GM21576 (cell line): ENCODE results near the gene ESYT2.

Experiments
- ATAC-seq: cut with Tn5 transposase; IDR thresholded peaks from one replicate; pipeline ENCODE4 v1.9.1; 2021; ENCODE audit warnings: mild to moderate bottlenecking, moderate library complexity; ENCODE audit not compliant: unreplicated experiment

ESYT2 gene

DNA sequence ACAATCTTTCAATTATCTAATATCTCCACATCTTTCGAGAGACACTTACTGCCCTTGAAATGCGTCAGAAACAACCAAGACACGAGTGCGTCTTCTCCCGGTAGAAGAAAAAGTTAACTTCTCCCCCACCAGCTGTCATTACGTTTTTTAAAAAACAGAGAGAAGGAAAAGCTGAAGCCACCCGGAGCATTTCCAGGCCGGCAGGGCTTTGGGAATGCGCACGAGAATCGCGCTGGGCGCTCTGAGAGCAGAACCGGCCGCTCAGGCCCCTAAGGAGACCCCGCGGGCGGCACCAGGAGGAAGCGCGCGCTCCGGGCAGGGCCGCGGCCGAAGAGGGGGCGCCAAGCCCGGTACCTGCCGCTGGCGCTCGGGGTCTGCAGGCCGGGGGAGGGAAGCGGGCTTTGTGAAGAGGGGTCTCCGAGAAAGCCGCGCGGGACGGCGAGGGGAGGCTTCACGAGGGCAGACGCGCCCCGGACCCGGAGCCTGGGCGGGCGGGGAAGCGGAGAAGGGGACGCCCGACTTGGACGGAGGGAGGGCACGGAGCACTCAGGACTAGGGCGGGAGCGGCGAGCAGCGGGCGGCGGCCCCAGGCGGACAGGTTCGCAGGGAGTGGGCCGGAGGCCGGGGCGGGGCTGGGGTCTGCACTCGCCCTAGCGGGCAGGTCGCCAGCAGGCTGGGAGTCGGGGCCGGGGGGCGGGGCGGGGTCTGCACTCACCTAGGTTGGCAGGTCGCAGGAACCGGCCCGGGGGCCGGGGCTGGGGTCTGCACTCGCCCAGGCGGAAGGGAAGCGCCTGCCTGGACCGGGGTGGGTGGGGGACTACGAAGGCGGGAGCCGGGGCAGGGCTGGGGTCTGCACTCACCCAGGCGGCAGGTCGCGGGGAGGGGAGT is 932 bp downstream of the ESYT2 start:
- no peak for ATAC-seq

DNA sequence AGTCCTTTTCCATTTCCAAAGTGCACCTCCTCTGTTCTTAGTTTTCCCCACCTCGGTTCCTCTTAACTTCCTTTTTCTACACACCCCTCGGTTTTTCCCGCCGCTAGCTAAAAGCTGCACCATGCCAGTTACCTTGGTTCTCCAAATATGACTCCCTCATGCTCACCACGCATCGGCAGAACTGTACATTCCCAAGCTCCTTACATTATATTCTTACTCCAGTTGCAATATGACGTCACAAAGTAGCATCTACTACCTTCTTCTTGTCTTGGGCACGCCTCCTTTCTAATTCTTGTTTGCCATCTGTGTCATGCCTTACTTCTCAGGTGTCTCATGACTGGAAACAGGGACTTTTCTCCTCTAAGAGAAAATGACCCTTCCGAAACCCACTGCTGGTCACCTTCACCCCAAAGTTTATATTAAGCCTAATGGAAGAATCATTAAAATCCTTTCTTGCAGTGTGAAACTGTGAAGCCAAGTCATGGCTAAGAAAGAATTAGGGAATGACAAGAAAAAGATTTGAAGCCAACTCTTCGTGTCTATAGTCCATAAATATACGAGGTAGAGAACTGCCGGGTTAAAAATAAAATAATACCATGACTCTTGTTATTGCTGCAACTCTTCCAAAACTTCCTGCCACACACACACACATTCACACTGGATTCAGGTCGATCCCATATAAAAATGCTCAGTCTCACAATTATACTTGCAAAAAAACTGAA is 1.7 kb downstream of the ESYT2 start:
- ATAC-seq, result no peak

DNA sequence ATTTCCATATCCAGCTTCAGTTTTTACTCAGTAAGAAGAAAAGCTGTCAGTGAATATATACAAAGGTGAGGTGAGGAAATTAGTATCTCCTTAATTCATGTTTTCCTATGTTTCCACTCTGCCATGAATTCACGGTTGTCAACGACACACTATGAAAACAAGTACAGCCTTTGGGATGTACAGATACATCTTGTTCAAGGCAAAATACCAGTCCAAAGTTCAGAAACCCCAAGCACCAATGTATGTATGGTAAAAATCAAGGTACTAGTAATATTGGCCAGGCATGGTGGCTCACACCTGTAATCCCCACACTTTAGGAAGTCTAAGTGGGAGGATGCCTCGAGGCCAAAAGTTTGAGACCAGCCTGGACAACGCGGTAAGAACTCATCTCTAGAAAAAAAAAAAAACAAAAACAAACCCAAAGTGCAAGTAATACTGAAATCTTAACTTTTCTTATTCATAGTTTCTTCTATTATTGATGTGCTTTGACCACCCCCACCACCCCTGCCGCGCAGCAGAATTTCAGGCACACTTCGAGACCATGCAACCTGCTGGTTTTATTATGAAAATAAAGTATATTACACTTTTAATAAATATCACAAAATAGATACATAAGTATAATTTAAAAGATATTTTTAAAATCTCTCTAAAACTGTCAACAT is 3.5 kb downstream of the ESYT2 start:
- no peak for ATAC-seq

DNA sequence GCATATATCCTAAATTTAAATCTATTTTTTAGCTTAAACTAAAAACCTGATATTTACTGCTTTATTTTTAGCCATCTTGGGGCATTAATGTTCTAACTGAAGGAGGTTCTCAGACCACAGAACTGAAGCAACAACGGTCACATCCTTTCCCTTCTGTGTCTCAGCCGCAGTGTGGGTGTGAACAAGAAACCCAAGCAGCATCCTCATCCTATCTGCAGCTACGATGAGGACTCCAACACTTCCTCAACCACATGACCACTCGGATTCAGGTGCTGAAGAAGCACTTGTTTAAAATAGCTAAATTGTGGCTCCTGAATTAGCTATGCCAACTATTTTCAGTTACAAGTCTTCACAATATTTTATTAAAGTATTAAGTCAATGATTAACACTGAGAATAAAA is 5.3 kb downstream of the ESYT2 start:
- ATAC-seq, result peak; percentile 85

DNA sequence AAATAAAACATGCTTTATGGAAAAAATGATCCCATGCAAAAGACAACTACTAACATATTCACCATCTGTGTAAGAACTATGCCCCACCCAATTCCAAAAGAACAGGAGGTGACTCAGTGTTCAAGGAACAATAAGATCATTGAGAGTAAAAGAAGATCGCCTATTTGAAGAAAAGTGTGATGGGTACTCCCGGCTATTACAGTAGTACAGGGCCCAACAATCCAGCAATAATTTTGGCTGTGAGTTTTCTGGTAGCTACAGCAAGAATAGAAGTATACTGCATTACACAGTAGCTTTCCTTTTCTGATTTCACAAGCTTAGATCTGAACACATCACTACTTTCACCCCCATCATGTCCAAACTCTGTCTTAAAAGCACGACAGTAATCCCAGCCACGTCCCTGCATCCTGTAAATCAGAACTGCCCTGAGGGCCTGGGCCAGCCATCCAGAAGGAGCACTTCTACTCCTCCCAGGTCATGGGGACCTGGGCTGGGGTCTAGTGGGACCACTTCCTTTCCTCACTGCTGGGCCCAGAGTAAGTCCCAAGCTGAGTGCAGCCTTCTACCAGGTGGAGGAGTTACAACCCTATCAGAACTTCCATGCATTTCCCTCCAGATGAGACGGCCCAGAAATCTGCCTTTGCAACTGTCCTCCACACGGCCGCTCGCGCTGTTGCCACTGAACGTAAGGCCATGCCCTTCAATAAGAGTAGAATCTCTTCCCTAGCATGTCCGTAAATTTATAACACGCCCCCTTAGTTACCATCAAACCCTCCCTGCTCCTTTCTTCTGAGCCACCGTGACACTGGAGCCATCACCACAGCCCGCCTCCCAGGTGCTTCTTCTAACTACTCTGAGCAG is 7.9 kb downstream of the ESYT2 start:
- no peak for ATAC-seq

DNA sequence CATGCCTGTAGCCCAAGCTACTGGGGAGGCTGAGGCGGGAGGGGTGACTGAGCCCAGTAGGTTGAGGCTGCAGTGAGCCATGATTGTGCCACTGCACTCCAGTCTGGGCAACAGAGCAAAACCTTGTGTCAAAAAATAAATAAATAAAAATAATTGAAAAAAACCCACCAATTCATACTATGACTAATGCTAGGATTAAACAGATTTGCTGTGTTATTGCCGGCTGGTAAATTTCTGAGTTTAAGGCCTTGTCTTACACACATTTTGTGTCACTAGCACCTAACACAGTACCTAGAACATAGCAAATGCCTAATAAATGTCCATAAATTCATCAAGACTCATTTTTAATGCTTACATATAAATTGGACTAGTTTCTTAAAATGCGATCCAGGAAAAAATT is 8.7 kb downstream of the ESYT2 start:
- no peak for ATAC-seq

DNA sequence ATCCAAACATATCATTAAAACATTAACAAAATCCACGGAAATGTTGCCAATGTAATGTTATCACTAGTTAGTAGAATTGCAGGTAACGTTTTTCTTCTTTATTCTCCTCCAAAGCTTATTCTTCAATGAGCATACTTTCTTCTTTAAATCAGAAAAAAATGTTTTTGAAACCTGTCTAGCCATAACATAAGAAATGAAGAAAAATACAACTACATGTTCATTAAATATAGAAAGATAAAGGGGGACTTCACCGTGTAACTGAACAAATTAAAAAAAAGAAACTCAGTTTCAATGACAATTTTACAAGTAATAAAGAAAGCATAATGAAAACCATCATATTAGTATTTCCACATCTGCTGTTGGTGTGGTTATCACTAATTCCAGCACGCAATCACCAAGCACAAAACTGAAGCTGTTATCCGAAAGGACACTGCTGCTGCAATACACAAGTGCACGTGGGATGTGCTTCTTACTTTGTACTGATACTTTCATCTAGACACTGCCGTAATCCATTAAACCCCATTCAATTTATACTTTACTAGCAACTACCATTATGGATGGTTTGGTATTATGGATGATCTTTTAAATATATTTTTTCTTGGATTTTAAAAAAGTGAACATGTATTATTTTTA is 9.6 kb downstream of the ESYT2 start:
- no peak for ATAC-seq

DNA sequence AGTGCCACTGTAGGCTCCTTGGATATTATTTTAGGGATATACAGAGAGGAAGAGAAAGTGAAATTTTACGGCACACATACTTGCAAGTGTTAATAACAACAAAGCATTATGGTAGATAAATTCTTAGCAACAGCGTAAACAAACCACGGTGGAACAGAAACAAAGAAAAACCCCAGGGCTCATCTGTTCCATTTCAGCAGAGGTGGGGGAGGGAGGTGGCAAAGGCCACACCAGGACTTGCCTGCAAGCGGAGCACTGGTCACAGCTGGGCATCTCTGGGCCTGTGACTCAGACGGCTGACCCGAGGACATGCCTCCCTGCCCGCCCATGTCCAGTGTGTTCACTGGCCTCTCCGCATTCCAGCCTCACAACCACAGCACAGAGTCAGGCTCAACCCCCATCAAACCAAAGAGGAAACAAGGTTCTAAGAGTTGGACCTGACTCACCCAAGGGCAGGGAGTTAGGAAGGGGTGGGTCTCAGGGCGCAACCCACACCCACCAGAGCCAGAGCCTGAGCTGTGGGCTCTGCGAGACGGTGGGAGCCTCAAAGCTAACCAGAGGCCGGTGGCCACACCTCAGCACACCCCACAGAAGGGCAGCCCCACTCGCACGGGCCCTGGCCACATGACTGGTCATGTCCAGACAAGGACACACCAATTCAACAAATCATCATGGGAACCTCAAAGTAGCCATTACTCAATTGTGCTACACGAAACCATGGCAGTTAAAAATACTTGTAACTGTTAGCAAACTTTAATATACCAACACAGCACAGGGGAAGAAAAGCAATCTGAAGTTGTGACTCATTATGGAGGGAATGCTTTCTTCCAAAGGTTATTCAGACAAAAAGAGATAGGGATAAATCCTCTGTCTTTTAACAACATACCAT is 10.7 kb downstream of the ESYT2 start:
- peak; percentile 84 for ATAC-seq

DNA sequence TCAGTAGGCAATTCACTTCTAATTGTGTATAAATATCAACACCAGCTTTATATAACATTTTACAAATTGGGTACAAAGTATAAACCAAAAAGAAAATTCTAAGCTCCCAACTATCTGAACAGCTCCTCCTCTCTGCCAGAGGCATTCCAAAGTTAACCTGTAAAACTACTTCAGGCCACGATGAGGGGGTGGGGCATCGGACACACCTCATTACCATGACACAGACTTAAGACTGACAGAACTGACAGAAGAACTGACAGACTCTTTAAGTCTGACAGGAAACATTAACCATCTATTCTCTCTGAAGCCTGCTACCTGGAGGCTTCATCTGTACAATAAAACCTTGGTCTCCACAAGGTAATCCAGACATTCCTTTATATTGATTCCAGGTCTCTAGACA is 12.3 kb downstream of the ESYT2 start:
- ATAC-seq, result no peak

DNA sequence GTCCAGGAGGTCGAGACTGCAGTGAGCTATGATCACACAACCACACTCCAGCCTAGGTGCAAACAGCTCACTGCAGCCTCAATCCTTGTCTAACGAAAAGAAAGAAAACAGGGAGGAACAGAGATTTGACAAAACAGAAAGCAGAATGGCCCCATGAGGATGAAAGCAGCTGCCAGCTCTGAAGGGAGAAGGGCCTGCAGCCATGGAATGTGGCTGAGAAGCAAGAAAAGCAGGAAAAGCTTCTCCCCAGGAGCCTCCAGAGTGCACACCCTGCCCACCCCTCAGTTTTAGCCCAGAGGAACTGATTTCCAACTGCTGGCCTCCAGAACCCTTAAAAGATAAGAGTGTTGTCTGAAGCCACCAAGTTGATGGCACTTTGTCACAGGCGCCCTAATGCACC is 13.0 kb downstream of the ESYT2 start:
- no peak for ATAC-seq

DNA sequence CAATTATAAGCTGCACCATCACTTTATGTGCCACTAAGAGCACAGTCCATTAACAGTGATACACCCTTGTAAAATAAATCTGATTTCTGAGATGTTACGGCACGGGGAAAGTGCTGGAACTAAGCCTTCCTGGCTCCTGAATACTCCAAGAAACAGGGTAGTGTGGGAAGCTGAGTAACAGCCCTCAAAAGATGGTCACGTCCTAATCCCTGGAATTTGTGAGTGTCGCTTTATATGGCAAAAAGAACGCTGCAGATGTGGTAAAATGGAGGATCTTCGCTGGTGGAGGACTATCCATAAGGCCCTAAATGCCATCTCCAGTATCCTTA is 13.5 kb downstream of the ESYT2 start:
- no peak for ATAC-seq

DNA sequence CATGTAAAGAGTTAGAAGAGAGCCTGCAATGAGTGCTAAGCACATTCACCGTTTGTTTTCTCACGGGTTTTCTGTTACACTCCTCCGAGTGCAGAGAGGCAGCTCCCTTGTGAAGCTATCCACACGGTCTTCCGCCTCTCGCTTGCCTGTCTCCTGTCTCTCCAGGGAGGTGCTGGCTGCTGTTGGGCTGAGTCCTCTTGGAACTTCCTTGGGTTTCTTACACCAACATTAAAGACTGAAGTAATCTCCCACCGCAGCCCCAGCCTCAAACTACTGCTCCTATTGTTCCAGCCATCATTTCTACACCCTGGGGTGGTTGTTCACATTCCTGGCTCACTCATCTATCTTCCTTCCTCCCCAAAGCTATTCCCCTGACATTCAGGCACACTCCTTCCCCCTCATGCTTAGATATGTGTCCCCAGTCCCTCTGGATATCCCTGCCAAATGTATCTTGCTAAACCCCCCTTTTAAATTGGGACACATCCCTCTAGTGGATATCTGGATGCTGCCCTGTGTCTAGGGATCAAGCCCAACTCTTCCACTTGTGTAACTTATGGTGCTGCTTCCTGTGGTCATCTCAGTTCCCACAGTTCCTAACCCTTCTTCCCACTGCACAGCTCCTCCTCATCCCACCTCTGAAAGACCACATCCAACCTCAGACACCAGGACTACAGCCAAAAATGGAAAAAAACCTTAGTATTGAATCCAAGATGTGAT is 14.1 kb downstream of the ESYT2 start:
- no peak for ATAC-seq

DNA sequence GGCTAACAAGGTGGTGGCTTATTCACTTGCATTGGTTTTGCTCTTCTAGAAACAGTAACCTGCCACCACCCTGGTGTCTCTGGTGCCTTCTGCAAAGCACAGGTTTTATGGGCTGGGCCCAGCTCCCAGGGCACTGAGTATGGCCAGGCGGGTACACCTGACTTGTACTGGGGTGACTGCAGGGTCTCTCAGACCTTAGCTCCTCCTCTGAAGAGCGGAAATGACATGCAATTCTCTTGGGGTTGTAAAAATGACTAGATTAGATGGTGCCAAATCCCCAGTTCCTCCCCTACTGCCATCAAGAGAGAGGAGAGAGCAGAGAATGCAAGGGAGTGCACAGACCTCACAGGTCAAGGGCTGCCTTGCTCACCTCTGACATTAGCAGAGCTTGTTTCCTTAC is 14.7 kb downstream of the ESYT2 start:
- no peak for ATAC-seq

DNA sequence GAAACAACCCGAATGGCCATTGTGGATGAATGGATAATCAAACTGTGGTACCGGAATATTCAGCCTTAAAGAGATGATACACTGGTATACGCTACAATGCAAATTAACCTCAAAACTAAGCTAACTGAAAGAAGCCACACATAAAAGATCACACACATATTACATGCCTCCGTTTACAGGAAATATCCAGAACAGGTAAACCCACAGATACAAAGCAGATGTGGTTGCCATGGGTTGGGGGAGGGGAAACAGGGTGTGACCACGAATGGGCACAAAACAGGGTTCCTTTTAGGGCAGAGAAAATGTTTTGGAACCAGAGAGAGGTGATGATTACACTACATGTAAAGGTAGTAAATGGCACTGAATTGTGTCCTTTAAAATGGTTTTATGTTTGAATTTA is 16.6 kb downstream of the ESYT2 start:
- ATAC-seq, result no peak

DNA sequence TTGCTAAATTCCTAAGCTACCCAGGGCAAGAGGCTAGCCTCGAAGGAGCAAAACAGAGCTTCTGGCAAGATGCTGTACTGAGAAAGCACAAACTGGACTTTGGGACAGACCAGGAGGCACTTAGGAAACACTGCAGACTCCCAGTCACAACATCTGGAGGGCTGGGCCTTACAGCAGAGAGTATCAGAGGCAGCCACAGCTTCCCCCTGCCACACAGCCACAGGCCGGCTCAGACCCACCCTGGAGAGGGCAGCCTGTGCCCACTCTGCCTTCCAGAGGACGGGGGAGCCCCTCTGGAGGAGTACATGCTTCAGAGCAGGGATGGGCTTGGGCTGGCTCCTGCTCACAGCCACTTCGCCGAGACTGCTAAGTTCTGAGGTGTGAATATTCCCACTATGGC is 17.4 kb downstream of the ESYT2 start:
- no peak for ATAC-seq

DNA sequence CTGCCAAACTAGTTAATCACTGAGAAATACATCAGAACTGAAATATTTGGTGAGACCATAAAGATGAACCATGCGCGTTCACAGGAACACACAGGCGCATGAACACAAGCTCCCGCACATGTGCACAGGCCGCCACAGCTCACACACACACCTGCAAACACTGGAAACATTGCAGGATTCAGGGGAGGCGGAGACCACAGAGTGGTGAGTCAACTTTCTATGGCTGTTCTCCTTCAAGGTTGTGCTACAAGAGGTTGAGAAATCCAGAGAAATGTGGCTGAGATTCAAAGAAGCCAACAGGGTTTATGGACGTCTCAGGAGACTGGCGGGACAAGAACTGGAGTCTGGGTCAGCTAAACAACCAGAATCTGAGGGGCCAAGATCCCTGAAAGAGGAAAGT is 17.8 kb downstream of the ESYT2 start:
- ATAC-seq, result no peak

DNA sequence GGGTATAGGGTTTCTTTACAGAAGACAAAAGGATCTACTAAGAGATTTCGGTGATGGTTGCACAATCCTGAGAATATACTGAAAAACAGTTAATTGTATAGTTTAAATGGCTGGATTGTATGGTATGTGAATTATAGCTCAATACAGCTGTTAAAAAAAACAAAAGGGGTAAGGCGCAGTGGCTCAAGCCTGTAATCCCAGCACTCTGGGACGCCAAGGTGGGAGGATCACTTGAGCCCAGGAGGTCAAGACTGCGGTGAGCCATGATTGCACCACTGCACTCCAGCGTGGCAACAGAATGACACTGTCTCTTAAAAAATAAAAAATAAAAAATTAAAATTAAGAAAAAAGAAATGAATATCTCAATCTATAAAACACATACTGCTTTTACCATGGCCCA is 18.5 kb downstream of the ESYT2 start:
- no peak for ATAC-seq

DNA sequence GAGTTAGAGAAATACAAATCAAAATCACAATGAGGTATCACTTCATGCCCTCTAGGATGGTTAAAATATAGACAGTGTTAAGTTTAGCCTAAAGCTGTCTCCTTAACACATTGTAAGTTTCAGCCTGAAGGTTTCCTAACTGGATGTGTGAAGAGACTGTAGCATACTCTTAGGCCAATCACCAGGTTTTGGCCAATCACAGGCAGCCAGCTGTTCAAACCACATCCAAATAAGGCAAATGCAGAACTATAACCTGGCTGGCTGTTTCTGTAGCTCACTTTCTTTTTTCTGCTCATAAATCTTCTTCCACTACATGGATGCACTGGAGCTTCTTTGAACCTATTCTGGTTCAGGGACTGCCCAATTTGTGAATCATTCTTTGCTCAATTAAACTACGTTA is 19.7 kb downstream of the ESYT2 start:
- peak; percentile 88 for ATAC-seq

DNA sequence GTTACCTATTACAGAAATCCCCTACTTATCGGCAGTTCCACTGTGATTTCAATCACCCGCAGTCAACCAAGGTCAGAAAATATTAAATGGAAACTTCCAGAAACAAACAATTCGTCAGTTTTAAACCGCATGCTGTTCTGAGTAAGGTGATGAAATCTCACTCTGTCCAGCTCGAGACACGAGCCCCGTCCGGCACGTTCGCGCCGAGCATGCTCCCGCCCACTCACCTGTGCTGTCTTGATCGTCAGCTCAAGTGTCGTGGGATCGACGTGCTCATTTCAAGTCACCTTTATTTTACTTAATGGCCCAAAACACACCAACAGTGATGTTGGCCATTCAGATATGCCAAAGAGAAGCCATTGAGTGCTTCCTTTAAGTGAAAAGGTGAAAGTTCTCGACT is 21.2 kb downstream of the ESYT2 start:
- ATAC-seq, result no peak
